Activated CD8-positive, alpha-beta memory T cell treated with anti-CD3 and anti-CD28 coated beads, Interleukin-2, amount 10 ng/mL, durations not matched to agents 7 days and 5 days (primary cell): ENCODE measurements around the gene TNNT3. TPM values are rescaled to one million over a fixed set of nuclear protein-coding genes. Genes with fewer than 3 reads are reported as not detected.

Source experiments
- ATAC-seq: fragments of 150-1000 bp; cut with Tn5 transposase; one replicate; pipeline ENCODE4 v1.10.0; 2021; ENCODE audit warnings: moderate library complexity
- CTCF ChIA-PET: fragments of 350-600 bp; sonication (Branson Sonifier 250); formaldehyde crosslinking; loops from one replicate; lab custom pipeline; 2021; ENCODE audit warnings: antibody characterized with exemption; lab: Charles Lee
- DNase-seq: peaks from one replicate; pipeline ENCODE4 v3.0.0-alpha.2; 2020
- H3K27ac Mint-ChIP-seq: one replicate; pipeline ENCODE4 v1.8.0; 2021; ENCODE audit warnings: mild to moderate bottlenecking, mixed read lengths
- H3K27me3 Mint-ChIP-seq: one replicate; pipeline ENCODE4 v1.8.0; 2021; ENCODE audit warnings: mixed read lengths
- H3K36me3 Mint-ChIP-seq: one replicate; pipeline ENCODE4 v1.8.0; 2021; ENCODE audit warnings: mild to moderate bottlenecking, mixed read lengths
- H3K4me1 Mint-ChIP-seq: one replicate; pipeline ENCODE4 v1.8.0; 2021; ENCODE audit warnings: mixed read lengths
- H3K4me3 Mint-ChIP-seq: one replicate; pipeline ENCODE4 v1.8.0; 2021; ENCODE audit warnings: mild to moderate bottlenecking, moderate library complexity, mixed read lengths
- H3K9me3 Mint-ChIP-seq: one replicate; pipeline ENCODE4 v1.8.0; 2022; ENCODE audit warnings: low read depth, mixed read lengths
- total RNA-seq, 2 experiments: library from RNA; stranded (reverse); gene quantifications; one replicate each; pipeline ENCODE4 v1.2.3, GENCODE V29; 2021

TNNT3 gene
- total RNA-seq, 2 experiments from 2014 or later, result 1.1 to 7.6 TPM

- H3K9me3 Mint-ChIP-seq, result no peaks in the 10 kb centered on the region
- ATAC-seq, result no peak
- H3K36me3 Mint-ChIP-seq, result no peaks in the 10 kb centered on the region
- no peak for DNase-seq
- H3K4me3 Mint-ChIP-seq, result no peak overlapping the region
- H3K27ac Mint-ChIP-seq, result no peak overlapping the region
- peaks cover 6% of the 10 kb centered on the region for H3K4me1 Mint-ChIP-seq
- no peaks in the 10 kb centered on the region for H3K27me3 Mint-ChIP-seq
- CTCF ChIA-PET, result no interaction called here
Measured at GRCh38 chr11:1942558-1943260, 23.2 kb downstream of the TNNT3 start.

GRCh38 chr11:1943576-1943975 is 24.1 kb downstream of the TNNT3 start:
- H3K27ac Mint-ChIP-seq, result no peak overlapping the region
- H3K4me1 Mint-ChIP-seq, result peaks cover 6% of the 10 kb centered on the region
- no peaks in the 10 kb centered on the region for H3K27me3 Mint-ChIP-seq
- no peak overlapping the region for H3K4me3 Mint-ChIP-seq
- DNase-seq, result no peak
- H3K36me3 Mint-ChIP-seq, result no peaks in the 10 kb centered on the region
- CTCF ChIA-PET, result no interaction called here
- ATAC-seq, result no peak
- H3K9me3 Mint-ChIP-seq, result no peaks in the 10 kb centered on the region

DNA sequence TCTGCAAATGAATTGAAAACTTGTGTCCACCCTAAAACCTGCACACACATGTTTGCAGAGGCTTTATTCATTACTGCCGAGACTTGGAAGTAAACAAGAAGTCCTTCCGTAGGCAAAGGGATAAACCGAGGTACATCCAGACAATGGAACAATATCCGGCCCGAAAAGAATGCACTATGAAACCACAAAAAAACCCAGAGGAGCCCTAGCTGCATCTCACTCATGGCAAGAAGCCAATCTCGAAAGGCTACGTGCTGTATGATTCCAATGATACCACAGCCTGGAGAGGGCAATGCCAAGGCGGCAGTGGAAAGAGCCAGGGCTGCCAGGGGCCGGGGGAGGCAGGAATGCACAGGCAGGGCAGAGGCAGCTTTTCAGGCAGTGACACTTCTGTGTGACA is 24.5 kb downstream of the TNNT3 start:
- Mint-ChIP-seq H3K4me3 (no peak overlapping the region), H3K27me3 (no peaks in the 10 kb centered on the region), H3K9me3 (no peaks in the 10 kb centered on the region), H3K4me1 (peaks cover 5% of the 10 kb centered on the region), H3K27ac (no peak overlapping the region), H3K36me3 (no peaks in the 10 kb centered on the region)
- DNase-seq, result no peak
- no peak for ATAC-seq
- CTCF ChIA-PET, result no interaction called here

- DNase-seq, result no peak
- Mint-ChIP-seq H3K4me1 (no peaks in the 10 kb centered on the region), H3K36me3 (no peaks in the 10 kb centered on the region), H3K27ac (no peak within 1 kb of the TSS), H3K9me3 (no peaks in the 10 kb centered on the region), H3K27me3 (no peaks in the 10 kb centered on the region), H3K4me3 (no peak within 1 kb of the TSS)
- peak; percentile 81 for ATAC-seq
- CTCF ChIA-PET, result interaction anchor here (0.8 to 3.2 kb wide), 7 partner anchors 42 to 253 kb away, joined by 3 to 28 read pairs (median 10); partner anchors contain the start of gene TNNI2
Measured at GRCh38 chr11:1946812-1947484, 27.4 kb downstream of the TNNT3 start, which contains the start of gene MRPL23. TSS of gene MRPL23 (plus strand) at chr11:1947332. CDS start at chr11:1947363, 31 bp downstream.

GRCh38 chr11:1947592-1948237 is 28.2 kb downstream of the TNNT3 start:
- no peak overlapping the region for H3K27ac Mint-ChIP-seq
- H3K9me3 Mint-ChIP-seq, result no peaks in the 10 kb centered on the region
- H3K27me3 Mint-ChIP-seq, result no peaks in the 10 kb centered on the region
- DNase-seq (no peak), ATAC-seq (peak; percentile 34)
- H3K36me3 Mint-ChIP-seq, result no peaks in the 10 kb centered on the region
- CTCF ChIA-PET, result interaction anchor here (0.7 to 3.2 kb wide), 11 partner anchors 26 to 585 kb away, joined by 3 to 28 read pairs (median 6); no protein-coding TSS in a partner anchor
- no peak overlapping the region for H3K4me3 Mint-ChIP-seq
- H3K4me1 Mint-ChIP-seq, result no peaks in the 10 kb centered on the region

GRCh38 chr11:1948389-1948788 is 28.9 kb downstream of the TNNT3 start:
- Mint-ChIP-seq H3K4me1 (no peaks in the 10 kb centered on the region), H3K27ac (no peak overlapping the region), H3K36me3 (no peaks in the 10 kb centered on the region), H3K4me3 (peak overlapping the region; percentile 48), H3K9me3 (no peaks in the 10 kb centered on the region), H3K27me3 (no peaks in the 10 kb centered on the region)
- no peak for DNase-seq
- CTCF ChIA-PET, result interaction anchor here (0.9 to 3.2 kb wide), 13 partner anchors 27 to 585 kb away, joined by 3 to 28 read pairs (median 4); partner anchors contain the start of gene H19
- ATAC-seq, result no peak

GRCh38 chr11:1949302-1949701 is 29.8 kb downstream of the TNNT3 start:
- H3K4me1 Mint-ChIP-seq, result no peaks in the 10 kb centered on the region
- H3K9me3 Mint-ChIP-seq, result no peaks in the 10 kb centered on the region
- no peak overlapping the region for H3K4me3 Mint-ChIP-seq
- DNase-seq, result no peak
- H3K27me3 Mint-ChIP-seq, result no peaks in the 10 kb centered on the region
- CTCF ChIA-PET, result interaction anchor here (0.9 to 3.2 kb wide), 10 partner anchors 28 to 270 kb away, joined by 3 to 28 read pairs (median 4); partner anchors contain the start of gene H19
- no peak for ATAC-seq
- H3K27ac Mint-ChIP-seq, result no peak overlapping the region
- H3K36me3 Mint-ChIP-seq, result no peaks in the 10 kb centered on the region

GRCh38 chr11:1949922-1950321 is 30.4 kb downstream of the TNNT3 start:
- Mint-ChIP-seq H3K27ac (no peak overlapping the region), H3K4me1 (no peaks in the 10 kb centered on the region), H3K4me3 (no peak overlapping the region), H3K9me3 (no peaks in the 10 kb centered on the region), H3K36me3 (no peaks in the 10 kb centered on the region), H3K27me3 (no peaks in the 10 kb centered on the region)
- CTCF ChIA-PET, result interaction anchor here (1.1 to 1.6 kb wide), 4 partner anchors 51 to 206 kb away, joined by 3 to 4 read pairs (median 3); no protein-coding TSS in a partner anchor
- DNase-seq (no peak), ATAC-seq (no peak)

DNA sequence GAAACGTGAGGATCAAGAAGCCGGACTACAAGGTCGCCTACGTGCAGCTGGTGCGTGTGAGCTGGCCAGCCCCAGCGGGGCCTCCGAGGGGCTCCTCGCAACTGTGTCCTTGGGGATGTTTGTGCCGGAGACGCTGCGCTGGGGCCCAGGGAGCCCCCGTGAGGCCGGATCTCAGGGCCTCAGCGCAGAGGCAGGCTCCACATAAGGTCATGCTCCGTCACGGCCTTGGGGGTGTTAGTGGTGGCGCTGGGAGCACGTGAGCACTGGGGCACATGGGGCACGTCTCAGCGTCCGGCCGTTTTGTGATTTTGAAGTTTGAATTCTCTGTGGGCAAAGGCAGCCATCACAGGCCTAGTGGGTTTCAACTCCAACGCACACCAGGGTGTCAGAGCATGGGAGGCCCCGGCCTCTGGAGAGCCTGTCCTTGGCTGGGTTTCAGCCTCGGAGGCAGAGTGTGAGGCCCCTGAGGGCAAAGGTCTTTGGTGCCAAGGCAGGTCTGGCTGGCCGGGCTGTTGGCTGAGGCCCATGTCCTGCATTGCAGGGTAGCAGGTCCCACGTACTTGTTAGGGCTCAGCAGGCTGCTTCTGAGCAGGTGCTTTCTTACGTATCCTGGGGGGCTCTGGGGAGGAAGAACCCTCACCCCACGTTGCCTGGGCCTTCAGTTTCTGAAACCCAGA is 33.4 kb downstream of the TNNT3 start:
- Mint-ChIP-seq H3K36me3 (no peaks in the 10 kb centered on the region), H3K4me3 (no peak overlapping the region), H3K9me3 (no peaks in the 10 kb centered on the region), H3K27ac (no peak overlapping the region), H3K27me3 (no peaks in the 10 kb centered on the region), H3K4me1 (no peaks in the 10 kb centered on the region)
- CTCF ChIA-PET, result interaction anchor here (1.8 to 2.6 kb wide), 3 partner anchors 48 to 199 kb away, joined by 9 to 10 read pairs (median 9); no protein-coding TSS in a partner anchor
- no peak for ATAC-seq
- peak; percentile 15 for DNase-seq

DNA sequence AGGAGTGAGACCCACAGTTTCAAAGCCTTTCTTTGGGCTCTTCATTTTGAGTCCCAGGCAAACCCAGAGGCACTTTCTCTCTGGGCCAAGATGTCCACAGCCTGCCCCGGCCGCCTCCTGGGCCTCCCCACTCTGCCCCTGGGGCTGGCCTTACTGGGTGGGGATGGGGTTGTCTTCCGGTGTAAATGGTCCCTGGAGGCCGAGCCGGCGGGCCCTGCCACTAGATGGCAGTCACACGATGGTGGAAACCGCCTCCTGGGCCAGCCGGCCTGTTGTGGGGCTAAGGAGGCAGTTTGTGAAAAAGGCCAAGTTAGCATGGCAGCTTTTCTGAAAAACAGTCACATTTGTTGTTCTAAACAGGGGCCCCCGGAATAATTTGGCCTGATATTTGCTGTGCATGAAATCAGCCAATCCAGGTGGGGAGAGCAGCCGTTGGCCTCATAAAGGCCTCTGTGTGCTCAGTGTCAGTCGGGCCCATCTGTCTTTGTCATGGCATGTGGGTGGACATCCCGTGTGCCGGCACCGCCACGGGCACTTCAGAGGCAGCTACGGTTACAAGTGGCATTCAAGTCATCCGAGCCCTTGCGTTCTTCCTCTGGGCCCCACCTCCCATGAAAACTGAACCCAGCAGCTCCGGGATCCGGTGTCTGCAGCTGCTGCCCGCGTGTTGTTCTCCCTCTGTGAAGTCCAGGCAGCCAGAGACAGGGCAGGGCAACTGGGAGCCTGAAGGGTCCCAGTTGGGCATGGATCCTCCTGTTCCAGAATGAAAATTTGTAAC is 34.2 kb downstream of the TNNT3 start:
- no peaks in the 10 kb centered on the region for H3K36me3 Mint-ChIP-seq
- CTCF ChIA-PET, result interaction anchor here (1.8 to 2.6 kb wide), 4 partner anchors 48 to 198 kb away, joined by 7 to 10 read pairs (median 9); no protein-coding TSS in a partner anchor
- no peaks in the 10 kb centered on the region for H3K4me1 Mint-ChIP-seq
- no peaks in the 10 kb centered on the region for H3K27me3 Mint-ChIP-seq
- H3K4me3 Mint-ChIP-seq, result no peak overlapping the region
- DNase-seq, result peak; percentile 48
- no peak overlapping the region for H3K27ac Mint-ChIP-seq
- no peaks in the 10 kb centered on the region for H3K9me3 Mint-ChIP-seq
- peak; percentile 79 for ATAC-seq

GRCh38 chr11:1958367-1958766 is 38.9 kb downstream of the TNNT3 start:
- no peaks in the 10 kb centered on the region for H3K36me3 Mint-ChIP-seq
- H3K4me1 Mint-ChIP-seq, result no peaks in the 10 kb centered on the region
- H3K9me3 Mint-ChIP-seq, result no peaks in the 10 kb centered on the region
- no peak overlapping the region for H3K4me3 Mint-ChIP-seq
- DNase-seq (no peak), ATAC-seq (no peak)
- no peaks in the 10 kb centered on the region for H3K27me3 Mint-ChIP-seq
- H3K27ac Mint-ChIP-seq, result no peak overlapping the region
- CTCF ChIA-PET, result no interaction called here

- Mint-ChIP-seq H3K4me3 (no peak overlapping the region), H3K9me3 (no peaks in the 10 kb centered on the region), H3K27me3 (no peaks in the 10 kb centered on the region), H3K4me1 (no peaks in the 10 kb centered on the region), H3K36me3 (no peaks in the 10 kb centered on the region), H3K27ac (no peak overlapping the region)
- CTCF ChIA-PET, result interaction anchor here (1.2 kb wide), 1 partner anchor 192 kb away, joined by 4 read pairs; no protein-coding TSS in a partner anchor
- ATAC-seq (no peak), DNase-seq (peak; percentile 33)
Measured at GRCh38 chr11:1959786-1960185, 40.3 kb downstream of the TNNT3 start.
